Thyroid gland (tissue), 4 donors: ENCODE results near the gene LKAAEAR1.

Experiments used
- CTCF ChIP-seq, 6 experiments: fragments of 200-600 bp in 3 of 6; fragments of 450-650 bp in 3 of 6; sonication (generic) in 3 of 6; IDR thresholded peaks; one replicate each; pipeline ENCODE4 v1.5.1; 2016 to 2019; ENCODE audit warnings: antibody characterized with exemption in 6 of 6, mild to moderate bottlenecking in 2 of 6, inconsistent platforms in 1 of 6, moderate library complexity in 1 of 6
- POLR2A ChIP-seq, 2 donors: fragments of 450-650 bp; IDR thresholded peaks; one replicate each; pipeline ENCODE4 v1.6.1; 2017; ENCODE audit warnings: antibody characterized with exemption in 2 of 2, mild to moderate bottlenecking in 2 of 2, moderate library complexity in 1 of 2

- TF ChIP-seq CTCF (IDR thresholded peaks at IDR 0.05) (no peak), POLR2A (IDR thresholded peaks at IDR 0.05) (no peak)
Measured at GRCh38 chr20:64058536-64058935, 25.7 kb downstream of the LKAAEAR1 start.
